ENCODE data around the gene BAD. TPM values are rescaled to one million over a fixed set of nuclear protein-coding genes. Genes with fewer than 3 reads are reported as not detected.

Gene BAD
- total and polyA plus RNA-seq, 2 of the 13 experiments (the other 11 are each of a cell fraction or from before 2014, with no cell fraction given), result 17.9 to 28.5 TPM

DNA sequence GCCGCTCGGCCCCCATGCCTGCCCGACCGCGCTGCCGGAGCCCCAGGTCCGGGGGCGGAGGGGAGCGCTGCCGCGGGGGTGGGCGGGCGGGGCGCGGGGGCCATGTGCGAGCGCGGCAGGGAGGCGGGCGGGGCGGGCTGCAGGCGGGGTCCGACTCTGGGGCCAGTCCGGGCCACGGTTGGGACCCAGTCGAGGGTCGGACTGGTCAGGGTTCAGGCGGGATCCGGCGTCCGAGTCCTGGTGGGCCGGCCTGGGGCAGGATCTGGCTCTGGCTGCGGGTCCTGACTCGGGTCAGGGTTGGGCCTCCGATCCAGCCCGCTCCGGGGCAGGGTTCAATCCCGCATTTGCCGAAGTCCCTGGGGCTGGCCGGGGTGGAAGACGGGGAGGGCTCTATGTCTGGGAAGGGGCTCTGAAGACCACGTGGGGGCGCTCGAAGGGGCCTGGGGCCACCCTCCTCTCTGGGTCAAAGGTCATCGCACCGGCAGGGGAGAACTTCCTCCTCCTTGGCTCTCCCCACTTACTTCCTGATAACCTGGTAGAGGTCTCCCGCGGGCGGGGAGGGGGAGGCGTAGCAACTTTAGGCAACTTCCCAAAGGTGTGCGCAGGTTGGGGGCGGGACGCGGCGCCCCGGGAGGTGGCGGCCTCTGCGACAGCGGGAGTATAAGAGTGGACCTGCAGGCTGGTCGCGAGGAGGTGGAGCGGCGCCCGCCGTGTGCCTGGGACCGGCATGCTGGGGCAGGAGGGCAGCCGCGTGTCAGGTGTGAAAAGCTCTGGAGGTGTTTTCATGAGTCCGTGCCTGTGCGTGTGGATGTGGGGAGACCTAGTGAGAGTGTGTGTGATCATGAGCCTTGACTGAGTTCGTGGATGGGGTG lies 21.5 kb upstream of the BAD start (continued):
- no peak for TF ChIP-seq ZNF564 (CRISPR knock-in tag; IDR thresholded peaks at IDR 0.05)
- TF ChIP-seq SP4 (CRISPR knock-in tag; IDR thresholded peaks at IDR 0.05), result peak; percentile 59
- TF ChIP-seq NR2F2 (IDR thresholded peaks at IDR 0.05; ENCODE audit: borderline replicate concordance, low read depth), result peak; percentile 61; the same call in 1 of the 2 replicates
- no peak for TF ChIP-seq THYN1 (CRISPR knock-in tag; IDR thresholded peaks at IDR 0.05; ENCODE audit: borderline replicate concordance, low read depth)
- no peak for TF ChIP-seq POLR2AphosphoS2 (IDR thresholded peaks at IDR 0.05; ENCODE audit: low read depth, low read length)
- TF ChIP-seq SOX6 (IDR thresholded peaks at IDR 0.05), result no peak
- TF ChIP-seq SOX6 (CRISPR knock-in tag; IDR thresholded peaks at IDR 0.05), result peak; percentile 49
- peak; percentile 38; the same call in 1 of the 2 replicates for TF ChIP-seq ZNF547 (CRISPR knock-in tag; IDR thresholded peaks at IDR 0.05)
- TF ChIP-seq, protein P1, sequence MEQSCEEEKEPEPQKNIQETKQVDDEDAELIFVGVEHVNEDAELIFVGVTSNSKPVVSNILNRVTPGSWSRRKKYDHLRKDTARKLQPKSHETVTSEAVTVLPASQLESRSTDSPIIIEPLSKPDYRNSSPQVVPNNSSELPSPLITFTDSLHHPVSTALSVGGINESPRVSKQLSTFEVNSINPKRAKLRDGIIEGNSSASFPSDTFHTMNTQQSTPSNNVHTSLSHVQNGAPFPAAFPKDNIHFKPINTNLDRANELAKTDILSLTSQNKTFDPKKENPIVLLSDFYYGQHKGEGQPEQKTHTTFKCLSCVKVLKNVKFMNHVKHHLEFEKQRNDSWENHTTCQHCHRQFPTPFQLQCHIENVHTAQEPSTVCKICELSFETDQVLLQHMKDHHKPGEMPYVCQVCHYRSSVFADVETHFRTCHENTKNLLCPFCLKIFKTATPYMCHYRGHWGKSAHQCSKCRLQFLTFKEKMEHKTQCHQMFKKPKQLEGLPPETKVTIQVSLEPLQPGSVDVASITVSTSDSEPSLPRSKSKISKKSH (CRISPR knock-in tag; IDR thresholded peaks at IDR 0.05; ENCODE audit: borderline replicate concordance), result no peak
- no peak for TF ChIP-seq ZNF569 (CRISPR knock-in tag; IDR thresholded peaks at IDR 0.05; ENCODE audit: borderline replicate concordance)
- no peak for TF ChIP-seq ZC3H13 (CRISPR knock-in tag; IDR thresholded peaks at IDR 0.05)
- TF ChIP-seq ARNT2 (CRISPR knock-in tag; IDR thresholded peaks at IDR 0.05; ENCODE audit: low read depth), result 0 out of 2 replicates have a peak, but pooled peaks have one; percentile 60
- TF ChIP-seq, protein P2, sequence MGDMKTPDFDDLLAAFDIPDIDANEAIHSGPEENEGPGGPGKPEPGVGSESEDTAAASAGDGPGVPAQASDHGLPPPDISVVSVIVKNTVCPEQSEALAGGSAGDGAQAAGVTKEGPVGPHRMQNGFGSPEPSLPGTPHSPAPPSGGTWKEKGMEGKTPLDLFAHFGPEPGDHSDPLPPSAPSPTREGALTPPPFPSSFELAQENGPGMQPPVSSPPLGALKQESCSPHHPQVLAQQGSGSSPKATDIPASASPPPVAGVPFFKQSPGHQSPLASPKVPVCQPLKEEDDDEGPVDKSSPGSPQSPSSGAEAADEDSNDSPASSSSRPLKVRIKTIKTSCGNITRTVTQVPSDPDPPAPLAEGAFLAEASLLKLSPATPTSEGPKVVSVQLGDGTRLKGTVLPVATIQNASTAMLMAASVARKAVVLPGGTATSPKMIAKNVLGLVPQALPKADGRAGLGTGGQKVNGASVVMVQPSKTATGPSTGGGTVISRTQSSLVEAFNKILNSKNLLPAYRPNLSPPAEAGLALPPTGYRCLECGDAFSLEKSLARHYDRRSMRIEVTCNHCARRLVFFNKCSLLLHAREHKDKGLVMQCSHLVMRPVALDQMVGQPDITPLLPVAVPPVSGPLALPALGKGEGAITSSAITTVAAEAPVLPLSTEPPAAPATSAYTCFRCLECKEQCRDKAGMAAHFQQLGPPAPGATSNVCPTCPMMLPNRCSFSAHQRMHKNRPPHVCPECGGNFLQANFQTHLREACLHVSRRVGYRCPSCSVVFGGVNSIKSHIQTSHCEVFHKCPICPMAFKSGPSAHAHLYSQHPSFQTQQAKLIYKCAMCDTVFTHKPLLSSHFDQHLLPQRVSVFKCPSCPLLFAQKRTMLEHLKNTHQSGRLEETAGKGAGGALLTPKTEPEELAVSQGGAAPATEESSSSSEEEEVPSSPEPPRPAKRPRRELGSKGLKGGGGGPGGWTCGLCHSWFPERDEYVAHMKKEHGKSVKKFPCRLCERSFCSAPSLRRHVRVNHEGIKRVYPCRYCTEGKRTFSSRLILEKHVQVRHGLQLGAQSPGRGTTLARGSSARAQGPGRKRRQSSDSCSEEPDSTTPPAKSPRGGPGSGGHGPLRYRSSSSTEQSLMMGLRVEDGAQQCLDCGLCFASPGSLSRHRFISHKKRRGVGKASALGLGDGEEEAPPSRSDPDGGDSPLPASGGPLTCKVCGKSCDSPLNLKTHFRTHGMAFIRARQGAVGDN (CRISPR knock-in tag; IDR thresholded peaks at IDR 0.05), result peak; percentile 82
- TF ChIP-seq, protein P3, sequence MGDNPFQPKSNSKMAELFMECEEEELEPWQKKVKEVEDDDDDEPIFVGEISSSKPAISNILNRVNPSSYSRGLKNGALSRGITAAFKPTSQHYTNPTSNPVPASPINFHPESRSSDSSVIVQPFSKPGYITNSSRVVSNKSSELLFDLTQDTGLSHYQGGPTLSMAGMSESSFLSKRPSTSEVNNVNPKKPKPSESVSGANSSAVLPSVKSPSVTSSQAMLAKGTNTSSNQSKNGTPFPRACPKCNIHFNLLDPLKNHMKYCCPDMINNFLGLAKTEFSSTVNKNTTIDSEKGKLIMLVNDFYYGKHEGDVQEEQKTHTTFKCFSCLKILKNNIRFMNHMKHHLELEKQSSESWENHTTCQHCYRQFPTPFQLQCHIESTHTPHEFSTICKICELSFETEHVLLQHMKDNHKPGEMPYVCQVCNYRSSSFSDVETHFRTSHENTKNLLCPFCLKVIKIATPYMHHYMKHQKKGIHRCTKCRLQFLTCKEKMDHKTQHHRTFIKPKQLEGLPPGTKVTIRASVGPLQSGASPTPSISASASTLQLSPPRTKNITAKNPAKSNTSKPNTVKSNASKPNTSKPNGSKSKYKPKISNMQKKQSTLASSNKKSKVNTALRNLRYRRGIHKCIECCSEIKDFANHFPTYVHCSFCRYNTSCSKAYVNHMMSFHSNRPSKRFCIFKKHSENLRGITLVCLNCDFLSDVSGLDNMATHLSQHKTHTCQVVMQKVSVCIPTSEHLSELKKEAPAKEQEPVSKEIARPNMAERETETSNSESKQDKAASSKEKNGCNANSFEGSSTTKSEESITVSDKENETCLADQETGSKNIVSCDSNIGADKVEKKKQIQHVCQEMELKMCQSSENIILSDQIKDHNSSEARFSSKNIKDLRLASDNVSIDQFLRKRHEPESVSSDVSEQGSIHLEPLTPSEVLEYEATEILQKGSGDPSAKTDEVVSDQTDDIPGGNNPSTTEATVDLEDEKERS (CRISPR knock-in tag; IDR thresholded peaks at IDR 0.05), result peak; percentile 64; the same call in 1 of the 2 replicates
- TF ChIP-seq, protein P4, sequence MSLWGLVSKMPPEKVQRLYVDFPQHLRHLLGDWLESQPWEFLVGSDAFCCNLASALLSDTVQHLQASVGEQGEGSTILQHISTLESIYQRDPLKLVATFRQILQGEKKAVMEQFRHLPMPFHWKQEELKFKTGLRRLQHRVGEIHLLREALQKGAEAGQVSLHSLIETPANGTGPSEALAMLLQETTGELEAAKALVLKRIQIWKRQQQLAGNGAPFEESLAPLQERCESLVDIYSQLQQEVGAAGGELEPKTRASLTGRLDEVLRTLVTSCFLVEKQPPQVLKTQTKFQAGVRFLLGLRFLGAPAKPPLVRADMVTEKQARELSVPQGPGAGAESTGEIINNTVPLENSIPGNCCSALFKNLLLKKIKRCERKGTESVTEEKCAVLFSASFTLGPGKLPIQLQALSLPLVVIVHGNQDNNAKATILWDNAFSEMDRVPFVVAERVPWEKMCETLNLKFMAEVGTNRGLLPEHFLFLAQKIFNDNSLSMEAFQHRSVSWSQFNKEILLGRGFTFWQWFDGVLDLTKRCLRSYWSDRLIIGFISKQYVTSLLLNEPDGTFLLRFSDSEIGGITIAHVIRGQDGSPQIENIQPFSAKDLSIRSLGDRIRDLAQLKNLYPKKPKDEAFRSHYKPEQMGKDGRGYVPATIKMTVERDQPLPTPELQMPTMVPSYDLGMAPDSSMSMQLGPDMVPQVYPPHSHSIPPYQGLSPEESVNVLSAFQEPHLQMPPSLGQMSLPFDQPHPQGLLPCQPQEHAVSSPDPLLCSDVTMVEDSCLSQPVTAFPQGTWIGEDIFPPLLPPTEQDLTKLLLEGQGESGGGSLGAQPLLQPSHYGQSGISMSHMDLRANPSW (CRISPR knock-in tag; IDR thresholded peaks at IDR 0.05; ENCODE audit: borderline replicate concordance), result peak; percentile 31; the same call in 1 of the 2 replicates
- 0 out of 2 replicates have a peak, but pooled peaks have one; percentile 30 for TF ChIP-seq HOXA5 (CRISPR knock-in tag; IDR thresholded peaks at IDR 0.05)
- peak in 1 of 2 experiments; percentile 67; a peak in 2 of 4 replicates for TF ChIP-seq POLR2A (IDR thresholded peaks at IDR 0.05; ENCODE audit: insufficient read depth in 1 of 2, low read depth in 2 of 2, low read length in 2 of 2)
